ENCODE data around the gene OBP2A. TPM values are rescaled to one million over a fixed set of nuclear protein-coding genes. Genes with fewer than 3 reads are reported as not detected.
"Not testable (repeated sequence)": the region's sequence is repeated elsewhere in the genome, so short reads cannot be mapped to it uniquely, and the experiment has no call there.

Gene OBP2A
- total RNA-seq, 1 experiment from 2014 or later: not detected

DNA sequence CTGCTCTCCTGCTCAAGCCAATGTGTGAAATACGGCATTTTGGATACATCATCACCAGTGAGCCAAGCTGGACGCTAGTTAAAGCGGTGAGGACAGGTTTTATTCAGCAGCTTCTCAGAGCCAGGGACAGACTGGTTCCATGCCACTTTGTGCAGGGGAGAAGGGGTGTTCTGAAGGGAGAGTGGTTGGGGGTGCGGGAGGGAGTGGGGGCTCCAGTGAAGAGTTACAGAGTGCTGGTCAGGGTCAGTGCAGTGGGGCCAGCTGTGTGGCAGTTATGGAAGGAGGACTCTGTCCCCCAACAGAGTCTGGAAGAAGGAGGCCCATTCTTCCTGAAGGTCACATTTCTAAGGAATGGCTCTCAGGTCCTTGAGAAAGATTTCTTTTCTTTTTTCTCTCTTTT is 11.1 kb upstream of the OBP2A start:
- not testable (repeated sequence) for H3K9me3 ChIP-seq (ENCODE audit: control insufficient read depth, low read depth, low read length); H3K56ac ChIP-seq (ENCODE audit: insufficient read length, low read depth, low read length); H3K36me3 Mint-ChIP-seq (ENCODE audit: insufficient read depth in 1 of 3, low read depth in 3 of 3); H3K79me2 ChIP-seq (ENCODE audit: insufficient read depth, low read length); H2BK20ac ChIP-seq (ENCODE audit: low read depth, low read length, poor library complexity, severe bottlenecking); H3K4me2 ChIP-seq (ENCODE audit: insufficient read depth, insufficient read length, low read length); H3K4me3 Mint-ChIP-seq; H3K27ac ChIP-seq (ENCODE audit: insufficient read length, low read depth, low read length); H4K20me1 ChIP-seq (ENCODE audit: control insufficient read depth, insufficient read depth, insufficient read length); H3K18ac ChIP-seq (ENCODE audit: insufficient read length, low read depth, low read length); H3K27me3 ChIP-seq (ENCODE audit: insufficient read depth, low read length); H2BK15ac ChIP-seq (ENCODE audit: low read depth, low read length); H4K8ac ChIP-seq (replicated peaks; ENCODE audit: insufficient read length, low read depth, low read length); H2BK5ac ChIP-seq (ENCODE audit: insufficient read length, low read length); H2AFZ ChIP-seq (ENCODE audit: low read length); H3K9ac ChIP-seq (ENCODE audit: extremely low read depth, insufficient read length, low read length); H2BK120ac ChIP-seq (ENCODE audit: low read depth, low read length, poor library complexity, severe bottlenecking); H3K4me1 ChIP-seq (ENCODE audit: insufficient read depth, low read length); H3K14ac ChIP-seq (ENCODE audit: insufficient read depth, low read length); H3K23me2 ChIP-seq (ENCODE audit: insufficient read length, low read depth, low read length, poor library complexity, severe bottlenecking); H3K79me1 ChIP-seq (ENCODE audit: insufficient read depth, low read depth, low read length, poor library complexity, severe bottlenecking); H3T11ph ChIP-seq (ENCODE audit: low read length); H4K5ac ChIP-seq (ENCODE audit: insufficient read length, low read depth, low read length); DNase-seq; H3K4ac ChIP-seq (ENCODE audit: low read depth, low read length); H4K91ac ChIP-seq (ENCODE audit: insufficient read length, low read depth, low read length); H3K27ac Mint-ChIP-seq; H3K23ac ChIP-seq (ENCODE audit: insufficient read length, low read depth, low read length); H3K9me3 Mint-ChIP-seq; H2BK12ac ChIP-seq (ENCODE audit: insufficient read length, low read depth, low read length); H2AK5ac ChIP-seq (ENCODE audit: insufficient read length, low read length)
- peaks cover 9 to 11% of the 10 kb centered on the region in 2 experiments for H3K4me1 Mint-ChIP-seq
- no CpG with 5 or more reads among the region's 4 CpGs for WGBS (ENCODE audit: extremely low coverage, insufficient read length, low lambda C conversion rate)
- peaks cover 20% of the 10 kb centered on the region for H3K27me3 Mint-ChIP-seq (ENCODE audit: low read depth)

DNA sequence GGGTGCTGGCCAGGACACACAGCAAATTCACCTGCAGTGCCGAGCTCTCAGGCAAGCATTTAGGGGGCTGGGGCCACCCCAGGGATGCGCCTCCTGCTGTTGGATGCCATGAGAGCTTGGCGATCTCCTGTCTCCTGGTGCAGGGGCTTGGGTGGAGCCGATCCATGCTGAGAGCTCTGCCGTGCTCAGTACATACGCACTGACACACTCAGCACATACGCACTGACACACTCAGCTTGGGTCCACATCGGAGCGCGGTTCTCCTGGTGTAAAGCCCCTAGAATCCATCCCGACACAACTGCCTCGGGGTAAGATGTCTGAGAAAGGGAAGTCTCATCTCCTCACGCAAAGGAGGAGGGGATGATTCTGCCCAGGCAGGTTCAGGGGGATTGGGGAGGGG is 10.3 kb upstream of the OBP2A start:
- H4K20me1 ChIP-seq (ENCODE audit: control insufficient read depth, insufficient read depth, insufficient read length); H2BK12ac ChIP-seq (ENCODE audit: insufficient read length, low read depth, low read length); H3K9me3 ChIP-seq (ENCODE audit: control insufficient read depth, low read depth, low read length); H2BK120ac ChIP-seq (ENCODE audit: low read depth, low read length, poor library complexity, severe bottlenecking); H3K27ac ChIP-seq (ENCODE audit: insufficient read length, low read depth, low read length); H3K56ac ChIP-seq (ENCODE audit: insufficient read length, low read depth, low read length); H2AFZ ChIP-seq (ENCODE audit: low read length); H4K5ac ChIP-seq (ENCODE audit: insufficient read length, low read depth, low read length); DNase-seq; H3K4ac ChIP-seq (ENCODE audit: low read depth, low read length); H3K36me3 Mint-ChIP-seq (ENCODE audit: insufficient read depth in 1 of 3, low read depth in 3 of 3); H4K8ac ChIP-seq (replicated peaks; ENCODE audit: insufficient read length, low read depth, low read length); H3K79me2 ChIP-seq (ENCODE audit: insufficient read depth, low read length); H2BK5ac ChIP-seq (ENCODE audit: insufficient read length, low read length); H3K27me3 ChIP-seq (ENCODE audit: insufficient read depth, low read length); H3K4me2 ChIP-seq (ENCODE audit: insufficient read depth, insufficient read length, low read length); H2BK20ac ChIP-seq (ENCODE audit: low read depth, low read length, poor library complexity, severe bottlenecking); H3K18ac ChIP-seq (ENCODE audit: insufficient read length, low read depth, low read length); H2AK5ac ChIP-seq (ENCODE audit: insufficient read length, low read length); H3K27ac Mint-ChIP-seq; H3K23me2 ChIP-seq (ENCODE audit: insufficient read length, low read depth, low read length, poor library complexity, severe bottlenecking); H3K4me3 Mint-ChIP-seq; H4K91ac ChIP-seq (ENCODE audit: insufficient read length, low read depth, low read length); H3K4me1 ChIP-seq (ENCODE audit: insufficient read depth, low read length); H3K14ac ChIP-seq (ENCODE audit: insufficient read depth, low read length); H2BK15ac ChIP-seq (ENCODE audit: low read depth, low read length); H3K23ac ChIP-seq (ENCODE audit: insufficient read length, low read depth, low read length); H3K79me1 ChIP-seq (ENCODE audit: insufficient read depth, low read depth, low read length, poor library complexity, severe bottlenecking); H3K9ac ChIP-seq (ENCODE audit: extremely low read depth, insufficient read length, low read length); H3K9me3 Mint-ChIP-seq; H3T11ph ChIP-seq (ENCODE audit: low read length): not testable (repeated sequence)
- H3K4me1 Mint-ChIP-seq: peaks cover 9 to 11% of the 10 kb centered on the region in 2 experiments; a peak in 3 of 4 replicates
- no CpG with 5 or more reads among the region's 13 CpGs for WGBS (ENCODE audit: extremely low coverage, insufficient read length, low lambda C conversion rate)
- H3K27me3 Mint-ChIP-seq (ENCODE audit: low read depth): peaks cover 19% of the 10 kb centered on the region
